Activated T-helper 9 cell treated with anti-CD3 and anti-CD28 coated beads, Interleukin-2, amount 50 U/mL, for 16 hours (primary cell): ENCODE results near the gene RASL10B.

Experiments
- DNase-seq: peaks from one replicate; pipeline ENCODE4 v3.0.0-alpha.2; 2020; ENCODE audit warnings: low read depth

RASL10B gene

DNA sequence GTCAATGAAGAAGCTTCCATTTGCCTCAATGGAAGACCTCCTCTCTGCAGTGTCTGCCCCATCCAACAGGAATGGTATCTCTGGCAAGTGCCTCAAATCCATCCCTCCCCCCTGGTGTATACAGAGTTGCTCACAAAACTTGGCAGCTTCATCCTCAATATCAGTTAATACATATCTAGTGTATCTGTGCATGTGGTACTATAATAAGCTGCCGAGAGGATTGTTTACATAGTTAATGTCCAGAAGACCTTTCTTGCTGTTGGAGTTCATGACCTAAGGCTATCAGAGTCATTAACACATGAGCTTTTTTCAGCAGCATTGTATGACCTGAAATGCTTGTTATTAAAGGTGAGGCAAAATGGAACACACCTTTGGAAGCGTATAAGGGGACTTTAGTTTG lies 14.0 kb upstream of the RASL10B start:
- DNase-seq = no peak

DNA sequence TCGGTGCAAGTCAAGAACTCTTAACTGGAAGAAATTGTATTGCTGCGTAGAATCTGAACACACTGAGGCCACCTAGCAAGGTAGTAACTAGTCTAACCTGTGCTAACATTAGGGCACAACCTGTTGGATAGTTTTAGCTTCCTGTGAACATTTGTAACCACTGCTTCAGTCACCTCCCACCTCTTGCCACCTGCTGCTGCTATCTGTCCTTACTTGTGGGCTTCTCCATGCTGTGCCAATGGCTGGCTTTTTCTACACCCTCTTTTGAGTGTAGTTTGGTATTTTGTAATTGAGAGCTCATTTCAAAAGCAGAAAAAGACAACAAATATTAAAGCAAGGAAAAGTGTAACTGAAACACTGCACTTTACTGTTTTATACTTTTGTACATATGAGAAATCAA lies 7.7 kb upstream of the RASL10B start:
- DNase-seq = no peak

DNA sequence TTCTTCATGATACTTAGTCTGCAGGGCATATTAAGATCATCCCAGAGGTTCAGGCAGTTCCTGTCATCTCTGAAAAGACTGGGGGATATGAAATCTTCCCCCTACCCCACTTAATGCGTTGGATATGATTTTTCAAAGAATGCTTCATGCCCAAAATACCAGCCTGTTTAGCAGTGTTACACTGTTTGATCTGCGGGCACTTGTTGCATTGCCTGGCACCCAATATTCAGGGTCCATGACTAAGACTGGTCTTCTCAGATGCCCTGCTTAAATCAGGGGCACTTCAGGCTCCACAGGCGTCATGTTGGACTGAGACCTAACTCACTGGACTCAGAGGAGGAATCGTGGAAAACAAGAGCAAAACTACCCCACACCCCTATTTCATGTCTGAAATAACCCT lies 6.4 kb upstream of the RASL10B start:
- DNase-seq = no peak

DNA sequence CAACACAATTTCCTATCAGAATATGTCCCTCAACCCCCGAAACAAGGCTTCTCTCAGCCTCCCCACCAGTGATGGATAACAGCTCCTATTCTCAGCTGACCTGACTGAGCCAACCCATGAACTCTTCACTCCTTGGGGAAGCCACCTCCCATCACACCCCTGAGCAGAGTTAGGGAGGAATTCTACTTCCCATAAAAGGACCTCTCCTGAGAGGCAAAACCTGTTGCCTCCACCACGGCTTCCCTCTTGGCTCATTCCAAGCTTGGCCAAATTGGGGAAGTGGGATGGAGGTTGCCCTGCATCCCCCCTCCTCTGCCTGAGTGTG lies 5.7 kb upstream of the RASL10B start:
- DNase-seq = no peak

DNA sequence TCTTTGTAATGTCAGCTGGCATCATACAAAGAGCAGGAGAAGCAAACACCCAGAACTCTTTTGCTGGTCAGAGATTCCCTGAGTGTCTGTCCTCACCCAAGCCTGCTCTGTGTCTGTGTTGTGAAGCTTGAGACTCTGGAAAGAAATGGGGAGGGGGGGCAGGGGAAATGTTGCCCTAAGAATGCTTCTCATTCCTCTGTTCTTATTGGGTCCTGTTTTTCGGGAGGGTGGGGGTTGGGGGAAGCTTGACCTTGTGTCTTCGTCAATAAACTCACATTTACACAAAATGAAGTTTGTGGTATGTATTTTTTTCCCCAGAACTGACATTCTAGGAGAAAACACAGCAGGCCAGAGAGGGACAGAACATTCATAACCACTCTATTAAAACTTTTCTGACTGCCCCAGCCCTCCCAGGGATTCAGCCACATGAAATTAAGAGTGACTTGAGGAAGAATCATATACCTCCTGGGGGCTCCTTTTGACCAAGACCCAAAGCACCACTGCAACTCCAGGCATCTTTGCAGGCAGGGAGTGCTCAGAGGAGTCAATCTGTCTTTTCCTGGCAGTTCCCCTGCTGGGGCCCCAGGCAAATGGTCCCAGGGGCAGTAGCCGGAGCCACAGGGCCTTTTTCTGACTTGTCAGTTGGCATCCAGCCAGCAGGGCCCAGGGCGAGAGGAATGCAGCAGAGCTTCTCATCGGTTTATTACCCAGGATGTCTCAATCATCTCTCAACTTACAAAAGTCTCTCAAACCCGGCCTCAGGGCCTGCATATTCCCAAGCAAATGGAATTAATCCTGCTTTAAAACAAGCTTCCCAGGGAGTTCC lies 5.1 kb upstream of the RASL10B start:
- no peak for DNase-seq

DNA sequence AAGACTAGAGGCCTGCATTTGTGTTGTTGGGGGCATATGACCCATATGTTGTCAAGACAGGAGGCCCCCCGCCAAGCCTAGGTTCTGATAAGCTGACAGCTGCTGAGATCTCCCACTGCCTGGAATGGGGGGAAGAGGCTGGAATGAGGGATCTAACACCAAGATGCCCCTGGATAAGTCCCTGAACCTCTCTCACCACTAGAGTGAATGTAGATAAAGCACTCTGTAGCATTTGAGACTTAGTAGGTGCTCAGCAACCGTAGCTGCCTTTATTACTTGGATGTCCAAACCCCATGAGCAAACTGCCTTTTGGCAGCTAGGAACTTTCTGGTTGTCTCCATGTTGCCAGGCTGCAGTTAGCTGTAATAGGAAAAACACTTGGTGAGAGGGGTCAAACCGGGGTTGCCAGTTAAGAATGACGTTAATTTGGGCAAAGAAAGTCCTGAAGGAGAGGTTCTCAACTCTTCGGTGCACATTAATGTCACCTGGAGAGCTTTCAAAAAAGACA lies 4.4 kb upstream of the RASL10B start:
- DNase-seq = no peak

DNA sequence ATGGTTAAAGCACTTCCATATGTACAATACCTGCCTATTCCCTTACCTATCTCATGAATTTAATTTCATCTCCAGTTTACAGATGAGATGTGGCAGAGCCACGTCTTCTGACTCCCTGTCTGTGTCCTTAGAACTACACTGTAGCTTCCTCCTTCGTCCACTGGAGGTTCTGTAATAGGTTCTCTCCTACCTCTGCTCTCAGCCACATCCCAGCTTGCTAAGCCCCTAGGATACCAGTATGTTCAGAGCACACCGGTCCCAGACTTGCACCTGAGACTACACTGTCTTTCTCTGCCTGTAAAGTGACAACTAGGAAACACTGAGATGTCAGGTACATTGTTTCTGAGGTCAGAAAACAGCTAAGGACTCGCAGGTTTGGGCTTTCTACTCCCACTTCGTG lies 3.8 kb upstream of the RASL10B start:
- DNase-seq = no peak

DNA sequence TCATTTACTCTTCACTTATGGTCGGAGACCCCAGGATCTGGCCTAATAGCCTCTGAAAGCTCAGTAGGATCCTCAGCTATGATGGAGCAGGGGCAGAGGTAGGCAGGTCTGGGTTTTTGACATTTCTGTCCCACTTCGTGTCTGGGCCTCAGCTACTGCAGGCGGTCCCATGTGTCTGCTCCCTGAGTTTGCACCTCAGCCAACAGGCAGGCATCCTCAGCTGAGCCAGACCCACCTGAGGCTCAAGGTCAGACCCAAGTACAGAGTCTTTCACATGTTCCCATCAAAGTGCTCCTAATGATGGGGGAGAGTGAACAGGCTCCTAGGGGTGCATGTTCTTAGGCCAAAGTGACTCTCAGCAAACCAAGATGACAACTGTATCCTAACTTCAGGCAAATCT lies 2.9 kb upstream of the RASL10B start:
- no peak for DNase-seq

DNA sequence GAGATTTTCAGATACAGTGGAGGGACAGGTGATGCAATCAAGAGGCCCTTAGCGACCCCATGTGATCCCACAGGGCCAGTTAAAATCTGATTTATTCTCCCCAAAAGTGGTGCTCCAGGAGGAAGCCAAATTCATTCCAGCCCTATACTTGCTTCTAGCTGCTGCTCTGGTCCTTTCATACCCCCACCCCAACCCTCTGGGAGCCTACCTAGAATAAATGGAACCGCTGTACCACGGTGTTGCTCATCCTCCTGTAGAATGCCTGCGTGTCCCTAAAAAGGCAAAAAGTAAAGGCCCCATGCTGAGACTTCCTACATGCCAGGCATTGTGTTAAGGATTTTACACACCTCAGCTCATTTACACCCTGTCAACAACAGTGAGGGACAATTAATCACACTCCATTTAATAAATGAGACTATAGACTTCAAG lies 2.0 kb upstream of the RASL10B start:
- no peak for DNase-seq

DNA sequence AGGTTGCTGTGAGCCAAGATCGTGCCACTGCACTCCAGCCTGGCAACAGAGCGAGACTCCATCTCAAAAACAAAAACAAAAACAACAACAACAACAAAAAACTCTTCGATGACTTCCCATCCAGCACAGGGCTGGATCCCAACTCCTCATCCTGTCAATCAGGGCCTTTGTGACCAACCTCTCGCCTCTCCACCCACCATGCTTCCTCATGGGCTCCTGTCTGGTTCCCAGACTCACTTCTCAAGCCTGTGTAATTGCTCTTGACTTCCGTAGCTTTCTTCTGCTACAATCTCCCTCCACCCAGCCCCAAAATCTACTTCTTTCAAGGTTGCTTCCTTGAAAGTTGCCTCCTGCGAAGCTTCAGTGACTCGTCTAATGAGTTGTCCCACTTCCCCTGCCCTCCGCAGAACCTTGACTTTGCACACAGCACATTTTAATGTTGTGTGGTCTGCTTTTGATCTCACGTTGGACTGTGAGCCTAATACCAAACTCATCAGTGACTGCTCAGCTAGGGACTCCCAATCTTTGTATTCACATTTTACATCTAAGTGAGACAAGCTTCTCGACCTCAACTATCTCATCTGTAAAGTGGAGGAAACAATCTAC lies 936 bp upstream of the RASL10B start:
- DNase-seq = no peak

DNA sequence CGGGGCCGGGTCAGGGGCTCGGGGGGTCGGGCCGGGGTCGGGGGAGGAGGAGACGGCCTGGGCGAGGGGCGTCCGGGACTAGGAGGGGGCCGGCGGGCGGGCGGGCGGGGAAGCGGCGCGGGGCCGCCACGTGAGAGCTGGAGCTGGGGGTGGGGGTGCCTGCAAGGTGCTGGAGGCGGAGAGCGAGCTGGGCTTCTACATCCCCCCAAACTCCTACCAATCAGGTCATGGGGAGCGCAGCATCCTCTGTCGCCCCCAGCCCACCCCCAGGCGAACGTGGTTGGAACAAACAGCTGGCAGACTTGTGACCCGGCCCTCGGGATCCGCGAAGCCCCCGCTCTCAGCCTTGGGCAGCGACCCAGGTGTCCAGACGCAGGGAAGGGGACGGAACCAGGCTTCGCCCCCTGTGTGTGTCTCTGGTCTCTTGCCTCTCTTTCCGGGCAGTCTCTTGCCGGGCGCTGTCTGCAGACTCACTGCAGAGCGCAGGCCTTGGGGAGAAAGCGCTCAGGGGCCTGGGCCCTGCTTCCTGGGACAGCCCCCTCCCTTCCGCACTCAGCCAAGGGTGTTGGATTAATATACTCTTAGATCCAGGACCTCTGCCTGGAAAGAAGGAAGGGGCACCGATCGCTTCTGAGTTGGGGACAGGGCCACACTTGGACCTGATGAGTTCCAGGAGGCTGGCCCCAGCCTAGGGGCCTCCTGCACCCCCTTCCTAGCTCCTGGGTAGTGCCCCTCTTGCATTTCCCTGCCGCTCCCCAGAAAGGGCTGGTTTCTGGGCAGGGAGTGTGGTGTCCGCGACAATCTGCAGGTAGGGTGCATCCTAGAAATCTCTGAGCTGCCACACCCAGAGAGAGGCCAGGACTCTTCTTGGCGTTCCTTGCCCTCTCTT lies 722 bp downstream of the RASL10B start:
- no peak for DNase-seq

DNA sequence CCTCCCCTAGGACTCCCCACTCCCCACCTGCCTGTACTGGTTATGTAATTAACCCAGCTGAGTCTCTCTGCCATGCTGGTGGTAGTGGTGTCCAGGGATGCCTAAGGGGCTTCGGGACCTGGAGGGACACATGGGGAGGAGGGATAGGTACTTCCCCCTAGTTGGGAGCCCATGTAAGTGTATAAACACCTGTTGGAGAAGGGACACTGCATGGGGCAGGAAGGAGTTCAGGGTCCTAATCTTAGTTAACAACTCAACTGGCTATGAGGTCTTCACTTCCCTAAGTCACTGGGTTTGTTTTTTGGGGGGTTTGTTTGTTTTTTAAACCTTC lies 1.3 kb downstream of the RASL10B start:
- DNase-seq = no peak

DNA sequence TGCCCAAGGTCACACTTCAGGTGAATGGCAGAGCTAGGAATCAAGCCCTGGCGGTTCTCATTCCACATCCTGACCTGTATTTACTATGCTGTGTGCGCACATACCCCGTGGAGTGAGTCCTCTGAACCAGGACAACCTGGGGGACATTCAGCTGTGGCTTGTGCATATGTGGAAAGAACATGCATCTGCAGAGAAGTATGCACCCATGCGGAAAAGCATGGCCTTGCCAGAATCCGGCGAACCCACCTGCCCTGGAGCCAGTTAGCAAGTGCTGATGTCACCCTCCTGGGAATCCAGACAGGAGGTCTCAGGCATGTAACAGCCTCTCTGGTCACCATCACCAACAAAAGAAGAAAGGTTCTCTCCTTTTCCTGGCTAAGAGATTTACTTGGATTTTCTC lies 1.9 kb downstream of the RASL10B start:
- no peak for DNase-seq

DNA sequence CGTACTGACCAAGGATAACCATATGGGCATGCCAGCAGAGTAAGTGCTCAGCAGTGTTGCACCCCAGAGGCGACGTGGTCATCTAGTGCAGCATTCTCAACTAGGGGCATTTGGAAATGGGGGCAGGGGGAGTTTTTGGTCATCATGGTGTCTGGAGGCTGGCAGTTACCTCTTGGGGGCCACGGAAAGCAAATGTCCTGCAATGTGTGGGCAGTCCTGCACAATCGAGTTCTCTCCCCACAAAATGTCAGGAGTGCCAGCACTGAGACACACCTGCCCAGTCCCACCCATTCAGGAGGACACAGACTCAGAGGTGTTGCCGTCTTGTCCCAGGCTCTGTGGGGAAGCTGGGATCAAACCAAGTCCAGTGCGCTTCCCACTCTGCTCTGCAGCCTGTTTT lies 3.0 kb downstream of the RASL10B start:
- DNase-seq = no peak

DNA sequence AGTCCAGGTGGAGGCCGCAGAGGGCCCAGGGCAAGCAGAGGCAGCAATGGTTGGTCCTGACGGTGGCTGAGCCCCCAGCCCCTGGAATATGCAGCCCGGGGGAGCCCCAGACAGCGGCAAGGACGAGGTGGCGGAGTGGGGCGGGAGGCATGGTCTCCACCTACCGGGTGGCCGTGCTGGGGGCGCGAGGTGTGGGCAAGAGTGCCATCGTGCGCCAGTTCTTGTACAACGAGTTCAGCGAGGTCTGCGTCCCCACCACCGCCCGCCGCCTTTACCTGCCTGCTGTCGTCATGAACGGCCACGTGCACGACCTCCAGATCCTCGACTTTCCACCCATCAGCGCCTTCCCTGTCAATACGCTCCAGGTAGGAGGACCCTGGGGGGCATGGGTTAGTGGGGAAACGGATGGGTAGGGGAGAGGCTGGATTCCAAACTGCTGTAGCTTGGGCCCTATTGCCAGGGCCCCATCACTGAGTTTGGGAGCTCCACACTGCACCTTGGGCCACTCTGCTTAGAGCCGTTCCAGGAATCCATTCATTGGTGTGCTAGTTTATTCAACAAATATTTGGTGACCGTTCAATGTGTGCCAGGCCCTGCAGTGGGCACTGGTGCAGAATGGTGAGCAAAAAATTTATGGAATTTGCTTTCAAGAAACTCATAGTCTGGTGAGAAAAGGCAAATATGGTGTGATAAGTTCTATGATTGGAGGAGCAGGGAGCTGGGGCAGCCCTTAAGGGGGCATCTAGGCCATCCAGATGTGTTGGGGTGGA lies 3.8 kb downstream of the RASL10B start:
- no peak for DNase-seq

DNA sequence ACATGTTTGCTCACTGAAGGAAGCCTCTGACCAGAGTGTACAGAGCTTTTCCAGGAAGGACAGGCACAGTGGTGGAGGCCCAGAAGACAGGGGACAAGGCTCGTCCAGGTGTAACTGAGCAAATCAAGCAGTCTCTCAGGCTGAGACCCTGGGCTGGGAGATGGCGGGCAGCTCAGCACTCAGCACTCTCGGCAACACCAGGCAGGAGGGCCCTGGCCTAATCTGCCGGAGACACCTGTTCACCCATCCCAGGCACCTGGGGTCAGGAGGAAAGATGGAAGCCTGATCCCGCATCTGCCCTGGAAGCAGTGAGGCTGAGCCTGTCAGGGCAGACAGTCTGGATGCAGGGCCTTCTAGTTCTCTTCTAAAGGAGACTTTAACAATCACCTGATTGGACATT lies 4.8 kb downstream of the RASL10B start:
- no peak for DNase-seq

DNA sequence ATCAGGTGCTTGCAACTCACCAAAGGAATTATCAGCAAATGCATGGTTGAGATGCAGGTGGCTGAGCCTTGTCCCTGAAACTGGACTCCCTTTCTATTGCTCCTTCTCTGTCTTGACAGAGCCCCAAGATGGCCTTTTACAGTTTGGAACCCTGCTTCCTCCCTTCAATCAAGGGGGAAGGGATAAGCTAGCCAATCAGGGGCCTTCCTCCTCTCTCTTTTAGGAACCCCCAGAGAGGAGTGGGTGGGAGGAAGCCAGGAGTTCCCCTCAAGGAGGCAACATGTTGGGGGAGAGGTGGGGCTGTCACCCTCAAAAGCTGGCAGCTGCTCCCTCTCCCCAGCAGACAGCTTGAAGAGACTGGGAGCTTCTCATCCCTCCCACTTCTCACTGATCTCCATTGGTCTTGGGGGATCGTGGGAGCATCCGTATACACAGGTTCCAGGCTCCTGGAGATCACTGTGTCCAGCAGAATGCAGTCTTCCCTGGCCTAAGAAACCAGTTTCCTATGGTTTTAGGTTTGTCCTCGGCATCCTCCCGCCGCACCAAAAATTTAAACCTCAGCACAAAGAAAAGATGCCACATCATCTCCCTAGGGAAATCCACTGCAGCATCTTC lies 7.2 kb downstream of the RASL10B start:
- no peak for DNase-seq

DNA sequence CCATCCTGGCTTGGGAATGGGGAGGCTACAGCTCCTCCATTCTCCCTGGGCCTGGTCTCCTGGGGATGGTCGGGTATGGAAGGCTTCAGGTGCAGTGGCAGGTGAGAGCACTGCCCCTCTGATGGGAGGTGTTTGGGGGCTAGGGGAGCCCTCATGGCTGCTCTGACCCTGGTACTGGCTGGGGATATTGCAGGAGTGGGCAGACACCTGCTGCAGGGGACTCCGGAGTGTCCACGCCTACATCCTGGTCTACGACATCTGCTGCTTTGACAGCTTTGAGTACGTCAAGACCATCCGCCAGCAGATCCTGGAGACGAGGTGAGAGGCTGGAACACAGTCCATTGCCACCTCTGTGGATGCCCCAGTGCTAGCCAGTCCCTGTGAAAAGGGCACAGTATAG lies 8.8 kb downstream of the RASL10B start:
- DNase-seq = no peak

DNA sequence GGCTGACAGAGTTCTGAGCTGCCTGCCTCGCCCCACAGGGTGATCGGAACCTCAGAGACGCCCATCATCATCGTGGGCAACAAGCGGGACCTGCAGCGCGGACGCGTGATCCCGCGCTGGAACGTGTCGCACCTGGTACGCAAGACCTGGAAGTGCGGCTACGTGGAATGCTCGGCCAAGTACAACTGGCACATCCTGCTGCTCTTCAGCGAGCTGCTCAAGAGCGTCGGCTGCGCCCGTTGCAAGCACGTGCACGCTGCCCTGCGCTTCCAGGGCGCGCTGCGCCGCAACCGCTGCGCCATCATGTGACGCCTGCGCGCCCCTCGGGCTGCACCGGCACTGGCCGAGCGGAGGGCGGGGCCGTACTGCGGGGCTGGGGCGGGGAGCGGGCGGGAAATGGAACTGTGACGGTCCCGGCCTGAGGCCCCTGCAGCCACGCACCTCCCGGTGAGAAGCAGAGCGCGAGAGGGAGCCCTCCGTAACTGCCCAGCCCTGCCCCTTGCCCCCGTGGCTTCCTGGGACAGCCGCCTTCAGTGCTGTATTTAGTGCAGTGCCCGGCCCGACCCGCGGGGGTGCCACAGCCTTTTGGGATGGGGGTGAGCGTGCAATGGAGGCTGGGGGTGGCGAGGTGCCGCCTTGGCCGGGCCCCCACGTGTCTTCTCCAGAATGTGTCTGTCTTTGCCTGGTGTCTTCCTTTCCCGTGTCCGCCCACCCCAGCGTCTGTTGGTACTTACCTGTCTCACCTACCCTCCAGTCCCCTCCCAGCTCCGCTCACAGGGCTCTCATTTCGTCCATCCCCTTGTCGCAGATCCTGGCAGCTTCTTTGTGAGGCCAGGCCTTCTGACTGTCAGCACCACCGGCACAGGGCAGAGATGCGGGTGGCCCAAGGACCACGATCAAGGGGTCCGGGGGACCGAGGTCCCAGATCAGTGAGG lies 9.8 kb downstream of the RASL10B start:
- no peak for DNase-seq

DNA sequence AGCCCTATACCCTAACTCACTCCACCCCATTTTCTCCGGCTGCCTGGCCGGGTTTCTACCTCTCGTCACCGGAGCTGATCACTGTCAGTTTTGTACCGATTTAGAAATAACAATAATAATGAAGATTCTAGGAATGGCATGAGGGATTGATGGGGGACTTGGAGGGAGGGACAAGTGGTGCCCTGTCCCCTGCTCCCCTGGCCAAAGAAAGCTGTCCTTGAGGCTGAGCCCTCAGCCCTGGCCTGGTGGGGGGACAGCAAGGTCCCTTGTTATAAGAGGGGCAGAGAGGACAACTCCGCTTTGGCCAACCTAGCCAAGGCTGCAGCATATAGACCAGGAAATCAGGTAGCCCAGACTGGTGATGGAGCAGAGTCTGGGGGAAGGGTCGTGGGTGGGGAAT lies 11.1 kb downstream of the RASL10B start:
- DNase-seq = no peak
